RCC 7860 (cell line): Measurements from ENCODE around the gene NAV1.
A peak's percentile ranks its signal among the peaks of the same experiment; 100 is the strongest.

ENCODE experiments used
- DNase-seq: peaks from one replicate; pipeline ENCODE4 v3.0.0-alpha.2; 2015; ENCODE audit warnings: low spot score
- FAIRE-seq: peaks from 2 replicates; lab custom pipeline; 2012; peaks lifted over from hg19 to GRCh38; lab: Jason Lieb, UNC

NAV1 gene

GRCh38 chr1:201584471-201585092 is 45.7 kb downstream of the NAV1 start:
- DNase-seq (peak; percentile 39), FAIRE-seq (peak; percentile 25)

- FAIRE-seq (peak; percentile 77), DNase-seq (peak; percentile 44)
Measured at GRCh38 chr1:201585093-201585483, 46.2 kb downstream of the NAV1 start.

- no peak for FAIRE-seq
- no peak for DNase-seq
Measured at GRCh38 chr1:201585901-201586300, 47.0 kb downstream of the NAV1 start.

GRCh38 chr1:201586806-201587205 is 47.9 kb downstream of the NAV1 start:
- no peak for FAIRE-seq
- no peak for DNase-seq

- FAIRE-seq (no peak), DNase-seq (no peak)
Measured at GRCh38 chr1:201587729-201588128, 48.8 kb downstream of the NAV1 start.
